Ectodermal cell (in vitro differentiated cells): ENCODE measurements around the gene NTN3.
"Not testable (repeated sequence)": the region's sequence is repeated elsewhere in the genome, so short reads cannot be mapped to it uniquely, and the experiment has no call there.

ENCODE experiments used
- H3K27ac ChIP-seq: 2 replicates; pipeline ENCODE4 v1.7.0; 2013; ENCODE audit warnings: mild to moderate bottlenecking, low read depth, low read length; ENCODE audit not compliant: insufficient read depth, poor library complexity, severe bottlenecking
- H3K27me3 ChIP-seq: 2 replicates; pipeline ENCODE4 v1.7.0; 2013; ENCODE audit warnings: mild to moderate bottlenecking, low read length; ENCODE audit not compliant: insufficient read depth, control insufficient read depth, poor library complexity, severe bottlenecking
- H3K36me3 ChIP-seq: one replicate; pipeline ENCODE4 v1.7.0; 2013; ENCODE audit warnings: low read length; ENCODE audit not compliant: control insufficient read depth, insufficient read depth
- H3K4me1 ChIP-seq: one replicate; pipeline ENCODE4 v1.7.0; 2013; ENCODE audit warnings: low read length; ENCODE audit not compliant: control insufficient read depth, insufficient read depth
- H3K4me3 ChIP-seq: 2 replicates; pipeline ENCODE4 v1.7.0; 2013; ENCODE audit warnings: low read depth, low read length, control low read depth; ENCODE audit not compliant: insufficient read depth
- H3K9me3 ChIP-seq: 2 replicates; pipeline ENCODE4 v1.7.0; 2013; ENCODE audit warnings: mild to moderate bottlenecking, low read length, moderate library complexity; ENCODE audit not compliant: control insufficient read depth
- WGBS, 2 experiments: methylation state at CpG; one replicate each; pipeline ENCODE4 v1.1.7; 2013; ENCODE audit warnings: missing lambda C conversion rate in 2 of 2; 5-methylcytosine and 5-hydroxymethylcytosine counted together

NTN3 gene

DNA sequence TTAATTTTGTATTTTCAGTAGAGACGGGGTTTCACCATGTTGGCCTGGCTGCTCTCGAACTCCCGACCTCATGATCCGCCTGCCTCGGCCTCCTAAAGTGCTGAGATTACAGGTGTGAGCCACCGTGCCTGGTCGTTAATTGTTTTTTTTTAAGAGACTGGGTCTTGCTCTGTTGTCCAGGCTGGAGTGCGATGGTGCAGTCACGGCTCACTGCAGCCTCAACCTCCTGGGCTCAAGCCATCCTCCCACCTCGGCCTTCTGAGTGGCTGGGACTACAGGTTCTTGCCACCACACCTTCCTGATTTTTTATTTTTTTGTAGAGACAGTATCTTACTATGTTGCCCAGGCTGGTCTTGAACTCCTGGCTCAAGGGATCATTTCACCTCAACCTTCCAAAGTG is 8.9 kb downstream of the NTN3 start:
- H3K27me3 ChIP-seq, result peaks cover 17% of the 10 kb centered on the region
- not testable (repeated sequence) for H3K4me3 ChIP-seq, H3K36me3 ChIP-seq, H3K9me3 ChIP-seq, H3K4me1 ChIP-seq, H3K27ac ChIP-seq
- WGBS, 2 experiments, result 89 to 95% methylated on average over 10 of the region's 10 CpGs

DNA sequence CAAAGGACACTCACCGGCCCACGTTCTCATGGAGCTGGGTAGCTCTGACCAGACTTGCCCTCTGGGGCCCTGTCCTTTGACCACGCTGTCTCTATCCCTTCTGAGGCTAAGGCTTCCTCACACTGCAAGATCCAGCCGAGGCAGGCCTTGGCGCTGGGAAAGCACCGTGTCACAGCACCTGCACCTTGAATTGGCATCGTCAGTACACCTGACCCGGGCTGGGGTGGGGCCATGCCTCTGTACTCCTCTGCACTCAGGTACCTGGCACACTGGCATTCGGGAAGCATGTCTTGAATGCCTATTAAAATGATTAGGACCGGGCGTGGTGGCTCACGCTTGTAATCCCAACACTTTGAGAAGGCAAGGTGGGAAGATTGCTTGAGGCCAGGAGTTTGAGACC is 9.9 kb downstream of the NTN3 start:
- Histone ChIP-seq H3K27ac (no peak overlapping the region), H3K36me3 (no peaks in the 10 kb centered on the region), H3K4me1 (peaks cover 3% of the 10 kb centered on the region), H3K4me3 (no peak overlapping the region), H3K9me3 (no peaks in the 10 kb centered on the region), H3K27me3 (peaks cover 9% of the 10 kb centered on the region)
- 93 to 94% methylated on average over 12 of the region's 12 CpGs for WGBS, 2 experiments

DNA sequence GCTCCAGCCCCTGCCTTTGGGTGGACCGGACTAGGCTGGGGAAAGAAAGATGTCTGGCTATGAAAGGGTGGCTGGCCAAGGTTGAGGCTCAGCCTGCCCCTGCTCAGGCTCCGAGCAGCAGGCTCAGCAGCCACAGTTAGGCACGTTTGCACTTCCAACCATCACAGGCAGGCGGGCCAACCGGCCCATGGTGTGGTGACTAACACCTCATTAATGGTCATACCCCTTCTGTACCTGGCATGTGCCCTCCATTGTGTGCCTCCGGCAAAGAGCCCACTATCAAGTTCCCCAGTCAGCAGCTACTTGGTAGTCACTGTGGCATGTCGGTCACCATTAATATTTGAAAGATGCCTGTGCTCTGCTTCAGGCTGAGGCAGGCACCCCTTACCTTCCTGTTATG is 10.6 kb downstream of the NTN3 start:
- Histone ChIP-seq H3K9me3 (no peaks in the 10 kb centered on the region), H3K4me3 (no peak overlapping the region), H3K27me3 (peaks cover 2% of the 10 kb centered on the region), H3K4me1 (no peaks in the 10 kb centered on the region), H3K36me3 (no peaks in the 10 kb centered on the region), H3K27ac (no peak overlapping the region)
- WGBS, 2 experiments, result 82 to 83% methylated on average over 7 of the region's 7 CpGs

DNA sequence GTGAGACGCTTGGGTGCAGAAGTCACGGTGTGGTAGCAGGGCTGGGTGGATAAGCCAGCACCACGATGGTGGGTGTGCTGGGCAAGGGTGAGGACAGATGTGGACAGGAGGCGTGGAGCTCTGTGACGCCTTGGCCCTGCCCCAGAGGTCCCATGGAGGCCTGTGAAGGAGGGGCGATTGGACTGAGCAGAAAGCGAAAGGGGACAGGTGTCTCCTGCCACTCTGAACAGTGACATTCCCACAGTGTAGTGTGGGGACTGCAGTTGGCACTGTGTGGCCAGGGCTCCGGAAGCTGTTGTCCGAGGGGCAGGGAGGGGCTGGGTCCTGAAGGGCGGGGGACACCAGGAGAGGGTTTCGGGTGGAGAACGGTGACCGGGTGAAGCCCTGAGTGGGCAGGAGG is 11.2 kb downstream of the NTN3 start:
- no peaks in the 10 kb centered on the region for H3K9me3 ChIP-seq
- H3K36me3 ChIP-seq, result no peaks in the 10 kb centered on the region
- no peak overlapping the region for H3K4me3 ChIP-seq
- H3K27me3 ChIP-seq, result no peaks in the 10 kb centered on the region
- WGBS, 2 experiments, result 93% methylated on average over 13 of the region's 13 CpGs
- H3K27ac ChIP-seq, result no peak overlapping the region
- H3K4me1 ChIP-seq, result peaks cover 4% of the 10 kb centered on the region

DNA sequence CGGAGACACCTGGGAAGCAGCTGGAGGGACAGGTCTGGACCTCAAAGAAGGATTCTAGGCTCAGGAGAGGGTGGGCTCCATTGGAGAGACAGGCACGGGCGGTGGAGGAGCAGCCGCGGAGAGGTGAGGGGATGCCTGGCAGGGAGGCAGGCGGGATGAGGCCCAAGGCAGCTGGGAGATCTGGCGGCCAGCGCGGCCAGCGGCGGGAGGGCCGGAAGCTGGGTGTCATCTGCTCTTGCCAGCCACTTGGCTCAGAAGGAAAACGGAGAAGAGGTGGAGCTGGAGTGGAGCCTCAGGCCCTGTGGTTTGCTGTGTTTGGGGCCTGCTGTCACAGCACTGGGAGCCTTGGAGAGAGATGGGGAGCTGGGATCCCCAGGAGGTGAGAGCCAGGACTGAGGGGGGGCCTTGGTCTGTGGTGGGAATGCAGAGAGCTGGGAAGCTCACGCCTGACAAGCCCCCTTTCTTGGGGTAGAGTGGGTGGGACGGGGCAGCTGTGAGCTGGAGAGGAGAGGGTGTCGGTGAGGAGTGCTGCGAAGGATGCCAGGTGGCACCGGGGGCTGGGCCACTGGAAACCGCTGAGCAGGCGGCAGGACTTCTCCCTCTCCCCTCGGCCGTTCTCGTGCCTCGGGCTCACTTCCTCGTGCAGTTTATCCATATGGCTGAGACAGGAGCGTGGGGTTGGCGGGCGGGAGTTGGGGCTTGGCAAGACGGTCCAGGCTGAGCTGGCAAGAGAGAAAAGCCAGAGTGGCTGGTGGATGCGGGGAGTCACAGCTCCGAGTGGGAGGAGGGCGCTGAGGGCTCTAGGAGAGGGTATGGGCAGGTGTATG is 11.8 kb downstream of the NTN3 start:
- H3K9me3 ChIP-seq, result no peaks in the 10 kb centered on the region
- no peaks in the 10 kb centered on the region for H3K36me3 ChIP-seq
- 90 to 91% methylated on average over 32 of the region's 32 CpGs for WGBS, 2 experiments

DNA sequence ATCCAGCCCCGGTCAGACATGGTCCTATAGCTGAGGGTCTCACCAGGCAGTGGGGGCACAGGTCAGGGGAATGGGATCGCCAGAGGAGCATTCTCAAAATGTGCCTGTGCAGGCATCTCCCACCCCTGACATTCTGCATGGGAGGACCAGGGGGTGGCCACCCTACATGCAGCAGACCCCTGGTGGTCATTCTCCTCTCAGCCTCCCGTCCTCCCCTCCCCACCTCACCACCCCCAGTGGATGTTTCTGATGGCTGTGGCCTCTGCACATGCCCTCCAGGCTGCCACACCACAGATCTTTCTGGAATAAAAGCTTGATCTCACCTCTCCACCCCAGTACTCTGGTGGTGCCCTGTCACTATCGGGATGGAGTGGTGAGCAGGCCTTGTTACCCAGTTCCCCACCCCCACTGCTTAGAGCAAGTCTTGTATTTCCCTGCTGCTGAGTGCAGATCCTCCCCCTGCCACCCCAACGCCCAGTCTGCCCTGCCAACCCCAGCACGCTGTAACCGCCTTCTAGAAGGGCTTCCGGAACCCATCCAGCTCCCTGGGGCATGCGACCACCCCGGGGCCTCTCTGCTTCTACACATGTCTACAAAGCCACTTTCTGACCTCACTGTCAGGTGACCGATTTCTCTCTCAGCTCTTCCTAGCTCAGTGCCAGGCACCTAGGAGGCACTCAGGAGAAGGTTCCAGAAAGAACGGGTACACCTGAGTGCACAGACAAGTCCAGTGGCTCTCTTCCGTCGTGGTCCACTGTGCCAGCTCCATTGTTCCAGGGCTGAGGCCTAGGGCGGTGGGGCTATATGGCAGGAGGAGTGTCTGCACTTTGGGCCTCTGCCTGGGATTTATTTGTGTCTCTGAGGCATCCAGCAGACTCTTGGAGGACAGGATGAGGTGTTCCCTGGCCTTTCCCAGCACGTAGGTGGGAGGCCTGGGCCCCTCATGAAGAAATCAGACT is 13.1 kb downstream of the NTN3 start:
- 93% methylated on average over 16 of the region's 16 CpGs for WGBS, 2 experiments
- no peaks in the 10 kb centered on the region for H3K9me3 ChIP-seq
- peaks cover 4% of the 10 kb centered on the region for H3K4me1 ChIP-seq
- H3K36me3 ChIP-seq, result no peaks in the 10 kb centered on the region
- H3K27me3 ChIP-seq, result no peaks in the 10 kb centered on the region
- H3K27ac ChIP-seq, result no peak overlapping the region
- no peak overlapping the region for H3K4me3 ChIP-seq

More for the DNA sequence above, 11.8 kb downstream of the NTN3 start:
- H3K4me3 ChIP-seq, result no peak overlapping the region
- H3K4me1 ChIP-seq, result peaks cover 4% of the 10 kb centered on the region
- no peak overlapping the region for H3K27ac ChIP-seq
- H3K27me3 ChIP-seq, result no peaks in the 10 kb centered on the region

DNA sequence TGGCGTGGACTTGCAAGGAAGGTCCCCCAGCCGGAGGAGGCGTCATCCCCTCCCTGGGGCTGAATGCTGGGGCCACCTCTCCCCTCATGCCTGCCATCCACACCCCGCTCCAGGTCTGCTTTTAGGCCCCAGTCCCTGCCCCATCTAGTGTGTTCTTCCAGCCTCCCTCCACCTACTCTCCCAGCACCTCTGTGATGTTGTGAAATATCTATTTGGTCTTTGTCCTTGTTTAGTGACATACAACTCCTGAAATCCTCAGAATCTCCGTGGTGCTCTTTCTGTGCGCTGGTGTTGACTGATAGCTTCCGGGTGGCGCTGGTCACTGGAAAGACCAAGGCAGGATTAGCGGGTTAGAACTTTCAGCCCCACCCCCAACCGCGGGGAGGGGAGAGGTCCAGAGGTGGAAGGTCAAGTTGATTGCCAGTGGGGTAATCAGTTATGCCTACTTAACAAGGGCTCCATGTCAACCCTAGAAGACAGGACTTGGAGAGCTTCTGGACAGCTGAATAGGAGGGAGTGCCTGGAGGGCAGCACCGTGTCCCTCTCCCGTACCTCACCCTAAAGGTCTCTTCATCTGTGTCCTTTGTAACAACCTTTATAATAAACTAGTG is 13.9 kb downstream of the NTN3 start:
- H3K36me3 ChIP-seq, result no peaks in the 10 kb centered on the region
- H3K4me1 ChIP-seq, result peaks cover 4% of the 10 kb centered on the region
- no peaks in the 10 kb centered on the region for H3K9me3 ChIP-seq
- no peaks in the 10 kb centered on the region for H3K27me3 ChIP-seq
- no peak overlapping the region for H3K27ac ChIP-seq
- 92 to 94% methylated on average over 11 to 13 of the region's 13 CpGs for WGBS, 2 experiments
- H3K4me3 ChIP-seq, result no peak overlapping the region

DNA sequence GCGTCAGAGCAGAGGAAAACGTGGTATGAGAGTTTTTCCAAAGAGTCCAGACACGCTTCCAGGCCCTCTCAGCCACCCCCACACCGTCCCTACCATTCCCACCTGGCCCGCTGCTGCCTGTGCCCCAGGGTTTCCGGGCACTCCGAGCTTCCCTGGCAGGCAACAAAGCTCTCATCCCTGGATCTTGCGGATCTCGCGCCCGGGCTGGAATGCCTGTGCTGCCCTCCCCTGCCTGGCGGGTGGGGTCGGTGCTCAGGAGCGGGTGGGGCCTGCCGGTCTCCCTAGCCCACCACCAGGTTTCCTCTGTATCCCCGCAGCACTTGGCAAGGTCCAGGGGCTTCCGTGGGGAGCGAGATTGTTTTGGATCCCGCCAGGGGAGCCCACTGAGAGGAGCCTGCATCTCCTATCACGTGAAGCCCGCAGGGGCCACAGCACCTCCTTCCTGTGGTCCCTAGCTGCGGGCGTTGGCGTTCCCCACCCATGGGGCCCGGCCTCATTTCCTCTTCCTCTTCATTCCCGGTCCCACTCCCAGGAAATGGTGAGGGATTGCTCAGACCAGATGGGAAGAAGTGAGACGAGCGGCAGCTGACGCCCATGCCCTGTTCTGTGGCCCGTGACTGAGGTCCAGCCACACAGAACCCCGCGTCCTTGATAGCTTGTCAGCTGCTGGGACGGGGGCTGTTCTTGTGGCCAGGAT is 14.9 kb downstream of the NTN3 start:
- Histone ChIP-seq H3K9me3 (no peaks in the 10 kb centered on the region), H3K4me1 (peaks cover 4% of the 10 kb centered on the region), H3K27me3 (no peaks in the 10 kb centered on the region), H3K36me3 (no peaks in the 10 kb centered on the region), H3K4me3 (no peak overlapping the region), H3K27ac (no peak overlapping the region)
- 93 to 94% methylated on average over 33 of the region's 33 CpGs for WGBS, 2 experiments

DNA sequence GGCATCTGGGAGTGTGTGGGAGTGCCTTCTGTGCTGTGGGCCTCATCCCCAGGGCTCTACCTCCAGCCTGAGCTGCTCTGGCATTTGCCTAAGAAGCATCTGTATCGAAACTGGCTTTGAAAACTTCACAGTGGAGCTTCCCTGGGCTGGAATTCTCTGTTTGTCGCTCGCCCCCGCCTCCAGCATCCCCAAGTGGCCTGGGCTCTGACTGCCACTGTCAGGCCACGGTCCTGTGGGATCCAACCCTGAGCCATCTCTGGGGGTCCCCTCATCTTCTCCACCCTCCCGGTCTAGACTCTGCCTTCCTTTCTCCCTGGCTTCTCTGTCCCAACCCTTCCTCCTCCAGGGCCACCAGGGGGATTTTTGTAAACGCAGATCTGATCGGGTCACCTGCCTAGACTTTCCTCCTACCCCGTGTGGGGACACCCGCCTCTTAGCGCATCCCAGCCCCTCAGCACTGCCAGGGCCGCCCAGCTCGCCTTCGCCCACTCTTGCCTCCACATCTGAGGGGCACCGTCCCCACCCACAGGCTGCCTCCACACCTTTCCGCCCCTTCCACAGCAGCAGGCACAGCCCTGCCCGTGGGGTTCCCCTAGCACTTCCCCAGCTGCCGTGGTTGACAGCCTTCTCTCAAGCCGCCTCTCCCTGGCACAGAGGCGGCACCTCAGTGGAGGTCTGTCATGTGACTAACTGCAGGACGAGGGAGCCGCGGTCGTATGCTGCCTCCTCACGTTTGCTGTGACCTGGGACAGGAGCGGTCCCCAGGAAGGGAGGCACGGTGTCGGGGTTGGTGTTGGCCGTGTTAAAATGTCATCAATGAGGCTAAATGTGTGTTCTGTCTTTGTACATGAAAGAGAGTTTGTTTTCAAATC is 15.8 kb downstream of the NTN3 start:
- Histone ChIP-seq H3K4me3 (no peak overlapping the region), H3K9me3 (no peaks in the 10 kb centered on the region), H3K36me3 (no peaks in the 10 kb centered on the region), H3K27me3 (no peaks in the 10 kb centered on the region), H3K4me1 (peaks cover 4% of the 10 kb centered on the region), H3K27ac (no peak overlapping the region)
- WGBS, 2 experiments, result 73 to 74% methylated on average over 29 of the region's 29 CpGs
